HepG2 (cell line): Measurements from ENCODE around the gene CD53. TPM values are rescaled to one million over a fixed set of nuclear protein-coding genes. Genes with fewer than 3 reads are reported as not detected.

ENCODE experiments used
- ATAC-seq: fragments of 200-7000 bp; cut with Tn5 transposase; 3 replicates; pipeline ENCODE4 v1.9.1; 2020; ENCODE audit warnings: mild to moderate bottlenecking, moderate library complexity
- BruUV-seq: library from RNA; stranded (reverse); fragments of 400-500 nt; replicated peaks from 2 replicates; lab custom pipeline; 2021; lab: Mats Ljungman, UMichigan
- CTCF ChIA-PET: fragments of 300-600 bp; formaldehyde crosslinking; extraction: SDS; loops from one replicate; lab custom pipeline; 2021; ENCODE audit warnings: low total read pairs, inconsistent platforms, low intra/inter-chr PET ratio; lab: Yijun Ruan, JAX
- POLR2A ChIA-PET: fragments of 350-600 bp; sonication (Branson Sonifier 250); formaldehyde crosslinking; loops from one replicate; lab custom pipeline; 2020; ENCODE audit warnings: antibody characterized with exemption, inconsistent platforms; lab: Yijun Ruan, JAX
- DNase-seq: peaks from one replicate; pipeline ENCODE4 v3.0.0-alpha.2; 2015; ENCODE audit warnings: low spot score
- FAIRE-seq: peaks from 3 replicates; lab custom pipeline; 2011; peaks lifted over from hg19 to GRCh38; lab: Jason Lieb, UNC
- H2AFZ ChIP-seq: one replicate; pipeline ENCODE4 v1.6.1; 2011; ENCODE audit warnings: low read length, inconsistent platforms
- H3K27ac ChIP-seq: fragments of 300-600 bp; 3 replicates; pipeline ENCODE4 v1.8.0; 2011; ENCODE audit warnings: mixed run types, mild to moderate bottlenecking, mixed read lengths, low read length, inconsistent platforms; ENCODE audit not compliant: insufficient read depth; ENCODE audit errors: extremely low read length
- H3K27me3 ChIP-seq, 2 experiments: fragments of 200-600 bp in 1 of 2; 2 replicates in 1 of 2; 3 replicates in 1 of 2; pipeline versions ENCODE4 v1.6.0 to v1.8.0; 2011; ENCODE audit warnings: low read length in 2 of 2, mild to moderate bottlenecking in 2 of 2, moderate library complexity in 2 of 2, inconsistent platforms in 1 of 2; ENCODE audit not compliant: insufficient read depth in 2 of 2, control insufficient read depth in 1 of 2
- H3K36me3 ChIP-seq, 2 experiments: fragments of 200-600 bp in 1 of 2; replicated peaks in 1 of 2; 2 replicates in 1 of 2; 3 replicates in 1 of 2; pipeline versions ENCODE4 v1.5.1 to v1.8.0; 2011; ENCODE audit warnings: low read length in 2 of 2, inconsistent platforms in 1 of 2; ENCODE audit not compliant: insufficient read depth in 2 of 2, control insufficient read depth in 1 of 2
- H3K4me1 ChIP-seq: 2 replicates; pipeline ENCODE4 v1.5.1; 2012; ENCODE audit warnings: low read length, inconsistent platforms; ENCODE audit not compliant: insufficient read depth
- H3K4me2 ChIP-seq: 2 replicates; pipeline ENCODE4 v1.6.0; 2011; ENCODE audit warnings: low read depth, low read length, inconsistent platforms
- H3K4me3 ChIP-seq, 3 experiments: fragments of 200-600 bp in 1 of 3; sonication (generic), shearing (Covaris generic) in 1 of 3; replicated peaks in 1 of 3; 2 replicates each; pipeline ENCODE4 v1.5.1; 2011 to 2016; ENCODE audit warnings: low read length in 3 of 3, inconsistent platforms in 2 of 3, low read depth in 2 of 3, mild to moderate bottlenecking in 2 of 3, control low read depth in 1 of 3, mixed read lengths in 1 of 3; ENCODE audit not compliant: insufficient read depth in 1 of 3
- H3K79me2 ChIP-seq: one replicate; pipeline ENCODE4 v1.6.1; 2011; ENCODE audit warnings: low read length, inconsistent platforms; ENCODE audit not compliant: insufficient read depth
- H3K9ac ChIP-seq: 2 replicates; pipeline ENCODE4 v1.6.0; 2011; ENCODE audit warnings: mild to moderate bottlenecking, low read depth, low read length, inconsistent platforms; ENCODE audit not compliant: insufficient read depth
- H3K9me3 ChIP-seq: 2 replicates; pipeline ENCODE4 v1.5.1; 2012; ENCODE audit warnings: mild to moderate bottlenecking, low read length
- H4K20me1 ChIP-seq: 2 replicates; pipeline ENCODE4 v1.6.0; 2011; ENCODE audit warnings: inconsistent platforms, mild to moderate bottlenecking, low read length, moderate library complexity; ENCODE audit not compliant: insufficient read depth
- BCLAF1 ChIP-seq: fragments of 450-650 bp; IDR thresholded peaks from 2 replicates; pipeline ENCODE4 v1.6.1; 2017; ENCODE audit warnings: mild to moderate bottlenecking
- HIVEP1 ChIP-seq: sonication (generic); formaldehyde crosslinking; IDR thresholded peaks from 2 replicates; pipeline ENCODE4 v1.4.0; 2020; ENCODE audit warnings: mild to moderate bottlenecking, missing genetic modification reagents
- IKZF1 ChIP-seq: fragments of 450-650 bp; IDR thresholded peaks from 2 replicates; pipeline ENCODE4 v1.7.1; 2016
- JDP2 ChIP-seq: sonication (generic); formaldehyde crosslinking; IDR thresholded peaks from 2 replicates; pipeline ENCODE4 v1.8.1; 2022; ENCODE audit warnings: missing genetic modification reagents, borderline replicate concordance
- PAF1 ChIP-seq: IDR thresholded peaks from 2 replicates; pipeline ENCODE4 v1.6.1; 2016; ENCODE audit warnings: missing genetic modification reagents, missing compliant biosample characterization
- PITX1 ChIP-seq: sonication (generic); formaldehyde crosslinking; IDR thresholded peaks from 2 replicates; pipeline ENCODE4 v1.5.1; 2020; ENCODE audit warnings: mild to moderate bottlenecking, missing genetic modification reagents
- TSC22D2 ChIP-seq: sonication (generic); formaldehyde crosslinking; IDR thresholded peaks from 2 replicates; pipeline ENCODE4 v1.5.1; 2020; ENCODE audit warnings: missing genetic modification reagents, mild to moderate bottlenecking, borderline replicate concordance
- ZBTB25 ChIP-seq: IDR thresholded peaks from 2 replicates; pipeline ENCODE4 v1.6.1; 2018; ENCODE audit warnings: missing genetic modification reagents
- ZC3H4 ChIP-seq: sonication (generic); formaldehyde crosslinking; IDR thresholded peaks from 2 replicates; pipeline ENCODE4 v1.4.0; 2020; ENCODE audit warnings: missing genetic modification reagents, borderline replicate concordance
- ZFP62 ChIP-seq: sonication (generic); formaldehyde crosslinking; IDR thresholded peaks from 2 replicates; pipeline ENCODE4 v1.4.0; 2020; ENCODE audit warnings: missing genetic modification reagents
- ZFP90 ChIP-seq: sonication (generic); formaldehyde crosslinking; IDR thresholded peaks from 2 replicates; pipeline ENCODE4 v1.8.0; 2022; ENCODE audit warnings: missing genetic modification reagents, mild to moderate bottlenecking, inconsistent platforms, borderline replicate concordance
- ZNF12 ChIP-seq: sonication (generic); formaldehyde crosslinking; IDR thresholded peaks from 2 replicates; pipeline ENCODE4 v1.5.0; 2020; ENCODE audit warnings: missing genetic modification reagents
- ZNF264 ChIP-seq: sonication (generic); formaldehyde crosslinking; IDR thresholded peaks from 2 replicates; pipeline ENCODE4 v1.4.0; 2020; ENCODE audit warnings: missing genetic modification reagents
- ZNF543 ChIP-seq: sonication (generic); formaldehyde crosslinking; IDR thresholded peaks from 2 replicates; pipeline ENCODE4 v1.4.0; 2020; ENCODE audit warnings: mild to moderate bottlenecking, missing genetic modification reagents
- ZNF572 ChIP-seq: sonication (generic); formaldehyde crosslinking; IDR thresholded peaks from 2 replicates; pipeline ENCODE4 v1.5.1; 2020; ENCODE audit warnings: mild to moderate bottlenecking, missing genetic modification reagents
- ZNF747 ChIP-seq: sonication (generic); formaldehyde crosslinking; IDR thresholded peaks from 2 replicates; pipeline ENCODE4 v1.8.1; 2023; ENCODE audit warnings: missing genetic modification reagents, mild to moderate bottlenecking, borderline replicate concordance
- ZNF768 ChIP-seq: sonication (generic); formaldehyde crosslinking; IDR thresholded peaks from 2 replicates; pipeline ENCODE4 v1.4.0; 2020; ENCODE audit warnings: missing genetic modification reagents
- ZNF772 ChIP-seq: sonication (generic); formaldehyde crosslinking; IDR thresholded peaks from 2 replicates; pipeline ENCODE4 v1.5.0; 2020; ENCODE audit warnings: mild to moderate bottlenecking, missing genetic modification reagents
- WGBS: methylation state at CpG from one replicate; pipeline ENCODE4 v1.1.6; 2017; ENCODE audit warnings: low lambda C conversion rate; 5-methylcytosine and 5-hydroxymethylcytosine counted together
- in situ Hi-C: cut with HindIII; loops from 2 replicates; pipeline ENCODE4 v1.10.0; 2017; ENCODE audit warnings: low pct_unique_long_range_greater_than_20kb; ENCODE audit not compliant: extremely low pct_ligation_motif_present
- intact Hi-C: fragments of 100-400 bp; cut with micrococcal nuclease; formaldehyde crosslinking; loops from one replicate; pipeline ENCODE4 v1.10.0; 2022; ENCODE audit not compliant: unreplicated experiment
- polyA plus RNA-seq, 8 experiments: library from polyadenylated mRNA; depleted of rRNA in 3 of 8; stranded (reverse) in 7 of 8; unstranded in 1 of 8; fragments of >200 nt; fragmentation: Illumina TruSeq in 4 of 8; extraction: Trizol in 4 of 8; gene quantifications; 2 replicates each; pipeline versions ENCODE4 v1.2.1 to v1.2.3, GENCODE V29; 2011 to 2016; ENCODE audit warnings: low read depth in 4 of 8, missing spikeins in 1 of 8, mixed read lengths in 1 of 8; ENCODE audit not compliant: insufficient read depth in 1 of 8
- total RNA-seq, 5 experiments: library from RNA; depleted of rRNA; stranded (reverse); fragments of >200 nt; fragmentation: Illumina TruSeq; extraction: Trizol; gene quantifications; 2 replicates each; pipeline ENCODE4 v1.2.3, GENCODE V29; 2016; ENCODE audit warnings: low read depth in 1 of 5
- TF ChIP-seq, protein P1 (sequence below): sonication (generic); formaldehyde crosslinking; IDR thresholded peaks from 2 replicates; pipeline ENCODE4 v1.4.0; 2020; ENCODE audit warnings: missing genetic modification reagents, mild to moderate bottlenecking, borderline replicate concordance

CD53 gene
- total and polyA plus RNA-seq, 2 of the 13 experiments (the other 11 are each of a cell fraction or from before 2014, with no cell fraction given): not detected

GRCh38 chr1:110873856-110874255 is 908 bp downstream of the CD53 start:
- Histone ChIP-seq H3K4me2 (no peak overlapping the region), H3K79me2 (no peaks in the 10 kb centered on the region), H3K4me3 (no peak overlapping the region), H3K9me3 (no peaks in the 10 kb centered on the region), H4K20me1 (no peaks in the 10 kb centered on the region), H3K27me3 (no peaks in the 10 kb centered on the region), H3K36me3 (no peaks in the 10 kb centered on the region)
- in situ Hi-C loops (no loop called here), intact Hi-C loops (no loop called here)
- DNase-seq (no peak), ATAC-seq (no peak)
- ChIA-PET POLR2A (no interaction called here), CTCF (no interaction called here)
- 23% methylated on average over 4 of the region's 4 CpGs for WGBS
- no TSS peak for BruUV-seq
- no peak for TF ChIP-seq ZNF543
- no peak for TF ChIP-seq IKZF1
- no peak for TF ChIP-seq ZFP90
- TF ChIP-seq PAF1 (CRISPR knock-in tag): no peak
- TF ChIP-seq ZNF768 (CRISPR knock-in tag): no peak
- TF ChIP-seq ZNF572 (CRISPR knock-in tag): no peak
- TF ChIP-seq ZC3H4 (CRISPR knock-in tag): no peak
- TF ChIP-seq ZNF12: no peak
- TF ChIP-seq JDP2: no peak
- no peak for TF ChIP-seq ZBTB25
- no peak for TF ChIP-seq ZFP62 (CRISPR knock-in tag)
- no peak for TF ChIP-seq TSC22D2 (CRISPR knock-in tag)
- TF ChIP-seq BCLAF1: no peak
- no peak for TF ChIP-seq ZNF772
- TF ChIP-seq, protein P1, sequence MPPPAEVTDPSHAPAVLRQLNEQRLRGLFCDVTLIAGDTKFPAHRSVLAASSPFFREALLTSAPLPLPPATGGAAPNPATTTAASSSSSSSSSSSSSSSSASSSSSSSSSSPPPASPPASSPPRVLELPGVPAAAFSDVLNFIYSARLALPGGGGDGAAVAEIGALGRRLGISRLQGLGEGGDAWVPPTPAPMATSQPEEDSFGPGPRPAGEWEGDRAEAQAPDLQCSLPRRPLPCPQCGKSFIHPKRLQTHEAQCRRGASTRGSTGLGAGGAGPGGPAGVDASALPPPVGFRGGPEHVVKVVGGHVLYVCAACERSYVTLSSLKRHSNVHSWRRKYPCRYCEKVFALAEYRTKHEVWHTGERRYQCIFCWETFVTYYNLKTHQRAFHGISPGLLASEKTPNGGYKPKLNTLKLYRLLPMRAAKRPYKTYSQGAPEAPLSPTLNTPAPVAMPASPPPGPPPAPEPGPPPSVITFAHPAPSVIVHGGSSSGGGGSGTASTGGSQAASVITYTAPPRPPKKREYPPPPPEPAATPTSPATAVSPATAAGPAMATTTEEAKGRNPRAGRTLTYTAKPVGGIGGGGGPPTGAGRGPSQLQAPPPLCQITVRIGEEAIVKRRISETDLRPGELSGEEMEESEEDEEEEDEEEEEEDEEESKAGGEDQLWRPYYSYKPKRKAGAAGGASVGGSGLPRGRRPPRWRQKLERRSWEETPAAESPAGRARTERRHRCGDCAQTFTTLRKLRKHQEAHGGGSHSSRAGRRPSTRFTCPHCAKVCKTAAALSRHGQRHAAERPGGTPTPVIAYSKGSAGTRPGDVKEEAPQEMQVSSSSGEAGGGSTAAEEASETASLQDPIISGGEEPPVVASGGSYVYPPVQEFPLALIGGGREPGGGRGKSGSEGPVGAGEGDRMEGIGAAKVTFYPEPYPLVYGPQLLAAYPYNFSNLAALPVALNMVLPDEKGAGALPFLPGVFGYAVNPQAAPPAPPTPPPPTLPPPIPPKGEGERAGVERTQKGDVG (CRISPR knock-in tag): no peak
- no peak for TF ChIP-seq HIVEP1 (CRISPR knock-in tag)
- TF ChIP-seq ZNF747: no peak
- no peak for TF ChIP-seq ZNF264 (CRISPR knock-in tag)
- no peak for TF ChIP-seq PITX1 (CRISPR knock-in tag)
- TF ChIP-seq, all 625 proteins: peak for 0
- Histone ChIP-seq H3K9ac (no peak overlapping the region), H3K4me1 (no peaks in the 10 kb centered on the region), H3K27ac (no peak overlapping the region), H2AFZ (no peak overlapping the region)
- no peak for FAIRE-seq
